ENCODE data around the gene ST8SIA6.

ST8SIA6 gene

GRCh38 chr10:17479822-17480221 is 25.4 kb upstream of the ST8SIA6 start:
- H3K79me1 ChIP-seq (ENCODE audit: low read length), result no peaks in the 10 kb centered on the region
- H3K27ac ChIP-seq (ENCODE audit: low read depth, low read length), result no peak overlapping the region
- H4K8ac ChIP-seq (ENCODE audit: low read depth, low read length), result no peak overlapping the region
- H3K18ac ChIP-seq (ENCODE audit: low read length), result no peak overlapping the region
- H3K4me3 ChIP-seq (ENCODE audit: low read depth, low read length), result no peak overlapping the region
- H3K4me1 ChIP-seq (ENCODE audit: control insufficient read depth in 1 of 2, insufficient read depth in 2 of 2, low read length in 2 of 2), result no peaks in the 10 kb centered on the region
- H3K9ac ChIP-seq (ENCODE audit: low read length), result no peak overlapping the region
- H2BK12ac ChIP-seq (ENCODE audit: low read length), result no peak overlapping the region
- no peak overlapping the region for H4K91ac ChIP-seq (ENCODE audit: low read depth, low read length)
- DNase-seq, result no peak
- H3K4ac ChIP-seq (ENCODE audit: low read depth, low read length), result no peak overlapping the region
- no peaks in the 10 kb centered on the region for H3K79me2 ChIP-seq (ENCODE audit: control insufficient read depth, insufficient read depth, low read length, poor library complexity)
- H3K27me3 ChIP-seq (ENCODE audit: insufficient read depth, low read length), result no peaks in the 10 kb centered on the region
- H3K14ac ChIP-seq (ENCODE audit: low read length), result no peak overlapping the region
- no peak overlapping the region for H3K4me2 ChIP-seq (ENCODE audit: low read length)
- H3K23ac ChIP-seq (ENCODE audit: low read length), result no peak overlapping the region
- 100% methylated on average over 1 of the region's 3 CpGs for WGBS (ENCODE audit: extremely low coverage, insufficient coverage, insufficient read length)
- H2BK5ac ChIP-seq (ENCODE audit: low read depth, low read length, poor library complexity), result no peak overlapping the region
- no peak overlapping the region for H2BK120ac ChIP-seq (ENCODE audit: insufficient read depth, low read length, poor library complexity)
- H2AFZ ChIP-seq (ENCODE audit: insufficient read depth, low read length, poor library complexity), result no peak overlapping the region
- no peak overlapping the region for H2AK5ac ChIP-seq (ENCODE audit: low read length)
- H4K12ac ChIP-seq (ENCODE audit: low read depth, low read length), result no peak overlapping the region
- H3K9me3 ChIP-seq (ENCODE audit: insufficient read depth, low read depth, low read length), result no peaks in the 10 kb centered on the region
- H3K36me3 ChIP-seq (ENCODE audit: control insufficient read depth in 1 of 2, insufficient read depth in 2 of 2, low read length in 2 of 2), result no peaks in the 10 kb centered on the region

- Histone ChIP-seq H3K4me3 (ENCODE audit: low read depth, low read length) (no peak overlapping the region), H2AK5ac (ENCODE audit: low read length) (no peak overlapping the region), H3K9ac (ENCODE audit: low read length) (no peak overlapping the region), H3K9me3 (ENCODE audit: insufficient read depth, low read depth, low read length) (no peaks in the 10 kb centered on the region), H2BK5ac (ENCODE audit: low read depth, low read length, poor library complexity) (no peak overlapping the region), H3K27me3 (ENCODE audit: insufficient read depth, low read length) (no peaks in the 10 kb centered on the region), H2BK120ac (ENCODE audit: insufficient read depth, low read length, poor library complexity) (no peak overlapping the region), H4K12ac (ENCODE audit: low read depth, low read length) (no peak overlapping the region), H3K4me1 (ENCODE audit: control insufficient read depth in 1 of 2, insufficient read depth in 2 of 2, low read length in 2 of 2) (no peaks in the 10 kb centered on the region), H3K79me2 (ENCODE audit: control insufficient read depth, insufficient read depth, low read length, poor library complexity) (no peaks in the 10 kb centered on the region), H3K79me1 (ENCODE audit: low read length) (no peaks in the 10 kb centered on the region), H3K18ac (ENCODE audit: low read length) (no peak overlapping the region), H3K23ac (ENCODE audit: low read length) (no peak overlapping the region), H3K14ac (ENCODE audit: low read length) (no peak overlapping the region), H3K4me2 (ENCODE audit: low read length) (no peak overlapping the region), H2AFZ (ENCODE audit: insufficient read depth, low read length, poor library complexity) (no peak overlapping the region), H4K91ac (ENCODE audit: low read depth, low read length) (no peak overlapping the region), H4K8ac (ENCODE audit: low read depth, low read length) (no peak overlapping the region), H2BK12ac (ENCODE audit: low read length) (no peak overlapping the region), H3K27ac (ENCODE audit: low read depth, low read length) (no peak overlapping the region), H3K36me3 (ENCODE audit: control insufficient read depth in 1 of 2, insufficient read depth in 2 of 2, low read length in 2 of 2) (no peaks in the 10 kb centered on the region), H3K4ac (ENCODE audit: low read depth, low read length) (no peak overlapping the region)
- no CpG with 5 or more reads among the region's 4 CpGs for WGBS (ENCODE audit: extremely low coverage, insufficient coverage, insufficient read length)
- DNase-seq, result peak; percentile 68 to 80
Observed at GRCh38 chr10:17479015-17479615, 24.7 kb upstream of the ST8SIA6 start.

- no peak overlapping the region for H3K27ac ChIP-seq (ENCODE audit: low read depth, low read length)
- H3K9ac ChIP-seq (ENCODE audit: low read length), result no peak overlapping the region
- H3K79me1 ChIP-seq (ENCODE audit: low read length), result no peaks in the 10 kb centered on the region
- H2AK5ac ChIP-seq (ENCODE audit: low read length), result no peak overlapping the region
- no peak overlapping the region for H2BK12ac ChIP-seq (ENCODE audit: low read length)
- no peaks in the 10 kb centered on the region for H3K36me3 ChIP-seq (ENCODE audit: control insufficient read depth in 1 of 2, insufficient read depth in 2 of 2, low read length in 2 of 2)
- no peaks in the 10 kb centered on the region for H3K9me3 ChIP-seq (ENCODE audit: insufficient read depth, low read depth, low read length)
- no peaks in the 10 kb centered on the region for H3K4me1 ChIP-seq (ENCODE audit: control insufficient read depth in 1 of 2, insufficient read depth in 2 of 2, low read length in 2 of 2)
- H3K4ac ChIP-seq (ENCODE audit: low read depth, low read length), result no peak overlapping the region
- no peak overlapping the region for H3K4me2 ChIP-seq (ENCODE audit: low read length)
- no peak overlapping the region for H4K8ac ChIP-seq (ENCODE audit: low read depth, low read length)
- H3K18ac ChIP-seq (ENCODE audit: low read length), result no peak overlapping the region
- peak in 1 of 2 donors; percentile 6 for DNase-seq
- H3K14ac ChIP-seq (ENCODE audit: low read length), result no peak overlapping the region
- H4K12ac ChIP-seq (ENCODE audit: low read depth, low read length), result no peak overlapping the region
- no peak overlapping the region for H3K23ac ChIP-seq (ENCODE audit: low read length)
- no peak overlapping the region for H4K91ac ChIP-seq (ENCODE audit: low read depth, low read length)
- H3K4me3 ChIP-seq (ENCODE audit: low read depth, low read length), result no peak overlapping the region
- H3K79me2 ChIP-seq (ENCODE audit: control insufficient read depth, insufficient read depth, low read length, poor library complexity), result no peaks in the 10 kb centered on the region
- H3K27me3 ChIP-seq (ENCODE audit: insufficient read depth, low read length), result no peaks in the 10 kb centered on the region
- H2BK5ac ChIP-seq (ENCODE audit: low read depth, low read length, poor library complexity), result no peak overlapping the region
- H2AFZ ChIP-seq (ENCODE audit: insufficient read depth, low read length, poor library complexity), result no peak overlapping the region
- H2BK120ac ChIP-seq (ENCODE audit: insufficient read depth, low read length, poor library complexity), result no peak overlapping the region
- no CpG with 5 or more reads among the region's 1 CpG for WGBS (ENCODE audit: extremely low coverage, insufficient coverage, insufficient read length)
Observed at GRCh38 chr10:17476073-17476472, 21.7 kb upstream of the ST8SIA6 start.

GRCh38 chr10:17475661-17476060 is 21.3 kb upstream of the ST8SIA6 start:
- Histone ChIP-seq H3K23ac (ENCODE audit: low read length) (no peak overlapping the region), H2AK5ac (ENCODE audit: low read length) (no peak overlapping the region), H3K14ac (ENCODE audit: low read length) (no peak overlapping the region), H3K36me3 (ENCODE audit: control insufficient read depth in 1 of 2, insufficient read depth in 2 of 2, low read length in 2 of 2) (no peaks in the 10 kb centered on the region), H3K79me2 (ENCODE audit: control insufficient read depth, insufficient read depth, low read length, poor library complexity) (no peaks in the 10 kb centered on the region), H3K27ac (ENCODE audit: low read depth, low read length) (no peak overlapping the region), H3K4me3 (ENCODE audit: low read depth, low read length) (no peak overlapping the region), H4K8ac (ENCODE audit: low read depth, low read length) (no peak overlapping the region), H3K18ac (ENCODE audit: low read length) (no peak overlapping the region), H4K12ac (ENCODE audit: low read depth, low read length) (no peak overlapping the region), H3K9ac (ENCODE audit: low read length) (no peak overlapping the region), H2AFZ (ENCODE audit: insufficient read depth, low read length, poor library complexity) (no peak overlapping the region), H3K4ac (ENCODE audit: low read depth, low read length) (no peak overlapping the region), H2BK12ac (ENCODE audit: low read length) (no peak overlapping the region), H2BK120ac (ENCODE audit: insufficient read depth, low read length, poor library complexity) (no peak overlapping the region), H4K91ac (ENCODE audit: low read depth, low read length) (no peak overlapping the region), H3K9me3 (ENCODE audit: insufficient read depth, low read depth, low read length) (no peaks in the 10 kb centered on the region), H2BK5ac (ENCODE audit: low read depth, low read length, poor library complexity) (no peak overlapping the region), H3K4me2 (ENCODE audit: low read length) (no peak overlapping the region), H3K79me1 (ENCODE audit: low read length) (no peaks in the 10 kb centered on the region), H3K27me3 (ENCODE audit: insufficient read depth, low read length) (no peaks in the 10 kb centered on the region), H3K4me1 (ENCODE audit: control insufficient read depth in 1 of 2, insufficient read depth in 2 of 2, low read length in 2 of 2) (no peaks in the 10 kb centered on the region)
- DNase-seq, result peak; percentile 85 to 90
- WGBS (ENCODE audit: extremely low coverage, insufficient coverage, insufficient read length), result no CpG with 5 or more reads among the region's 3 CpGs
